Pericardium fibroblast (primary cell): ENCODE data around the gene ATP2C1. TPM values are rescaled to one million over a fixed set of nuclear protein-coding genes. Genes with fewer than 3 reads are reported as not detected.

ENCODE experiments used
- total RNA-seq: library from RNA; depleted of rRNA; stranded (reverse); fragments of >200 nt; gene quantifications from 2 replicates; pipeline ENCODE4 v1.2.3, GENCODE V29; 2015

Gene ATP2C1, protein sequence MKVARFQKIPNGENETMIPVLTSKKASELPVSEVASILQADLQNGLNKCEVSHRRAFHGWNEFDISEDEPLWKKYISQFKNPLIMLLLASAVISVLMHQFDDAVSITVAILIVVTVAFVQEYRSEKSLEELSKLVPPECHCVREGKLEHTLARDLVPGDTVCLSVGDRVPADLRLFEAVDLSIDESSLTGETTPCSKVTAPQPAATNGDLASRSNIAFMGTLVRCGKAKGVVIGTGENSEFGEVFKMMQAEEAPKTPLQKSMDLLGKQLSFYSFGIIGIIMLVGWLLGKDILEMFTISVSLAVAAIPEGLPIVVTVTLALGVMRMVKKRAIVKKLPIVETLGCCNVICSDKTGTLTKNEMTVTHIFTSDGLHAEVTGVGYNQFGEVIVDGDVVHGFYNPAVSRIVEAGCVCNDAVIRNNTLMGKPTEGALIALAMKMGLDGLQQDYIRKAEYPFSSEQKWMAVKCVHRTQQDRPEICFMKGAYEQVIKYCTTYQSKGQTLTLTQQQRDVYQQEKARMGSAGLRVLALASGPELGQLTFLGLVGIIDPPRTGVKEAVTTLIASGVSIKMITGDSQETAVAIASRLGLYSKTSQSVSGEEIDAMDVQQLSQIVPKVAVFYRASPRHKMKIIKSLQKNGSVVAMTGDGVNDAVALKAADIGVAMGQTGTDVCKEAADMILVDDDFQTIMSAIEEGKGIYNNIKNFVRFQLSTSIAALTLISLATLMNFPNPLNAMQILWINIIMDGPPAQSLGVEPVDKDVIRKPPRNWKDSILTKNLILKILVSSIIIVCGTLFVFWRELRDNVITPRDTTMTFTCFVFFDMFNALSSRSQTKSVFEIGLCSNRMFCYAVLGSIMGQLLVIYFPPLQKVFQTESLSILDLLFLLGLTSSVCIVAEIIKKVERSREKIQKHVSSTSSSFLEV
- total RNA-seq, result 47.3 and 52.5 TPM in 2 replicates

DNA sequence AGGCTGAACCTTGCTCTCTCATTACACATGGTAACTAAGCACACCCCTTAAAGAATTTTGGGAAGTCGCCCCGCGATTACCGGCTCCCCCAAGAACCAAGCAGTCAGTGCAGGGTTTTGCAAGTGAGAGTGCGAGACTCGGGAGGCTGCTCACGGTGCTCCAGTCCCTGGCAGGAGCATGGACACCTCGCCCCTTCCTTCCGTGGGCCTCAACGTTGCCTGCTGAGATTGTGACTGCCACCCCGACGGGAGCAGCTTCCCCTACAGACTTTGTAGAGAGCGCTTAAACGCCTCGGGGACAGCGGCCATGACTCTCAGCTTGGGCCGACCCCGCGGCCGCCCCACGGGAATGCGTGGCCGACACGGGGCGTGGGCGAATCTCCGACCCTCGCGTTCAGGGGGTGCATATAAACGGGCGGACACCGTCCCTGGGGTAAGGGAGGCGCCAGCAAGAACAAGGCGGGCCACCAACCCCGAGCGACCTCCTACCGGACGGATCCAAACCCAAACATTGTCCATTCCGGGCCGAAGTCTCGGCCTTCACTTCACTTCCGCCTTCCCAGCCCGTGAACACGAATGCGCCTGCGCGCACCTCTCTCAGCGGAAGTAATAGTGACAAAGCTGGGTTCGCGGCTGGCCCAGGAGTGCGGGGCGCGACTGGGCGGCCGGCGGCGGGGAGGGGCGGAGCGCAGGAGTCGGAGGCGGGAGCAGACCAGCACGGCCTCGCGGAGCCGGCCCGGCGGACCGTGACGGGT is at the start of gene ATP2C1:
Gene ATP2C1 (plus strand): TSS at position 709 of the 754 bp plus-strand sequence. CDS start 686 bp downstream, outside the sequence.

DNA sequence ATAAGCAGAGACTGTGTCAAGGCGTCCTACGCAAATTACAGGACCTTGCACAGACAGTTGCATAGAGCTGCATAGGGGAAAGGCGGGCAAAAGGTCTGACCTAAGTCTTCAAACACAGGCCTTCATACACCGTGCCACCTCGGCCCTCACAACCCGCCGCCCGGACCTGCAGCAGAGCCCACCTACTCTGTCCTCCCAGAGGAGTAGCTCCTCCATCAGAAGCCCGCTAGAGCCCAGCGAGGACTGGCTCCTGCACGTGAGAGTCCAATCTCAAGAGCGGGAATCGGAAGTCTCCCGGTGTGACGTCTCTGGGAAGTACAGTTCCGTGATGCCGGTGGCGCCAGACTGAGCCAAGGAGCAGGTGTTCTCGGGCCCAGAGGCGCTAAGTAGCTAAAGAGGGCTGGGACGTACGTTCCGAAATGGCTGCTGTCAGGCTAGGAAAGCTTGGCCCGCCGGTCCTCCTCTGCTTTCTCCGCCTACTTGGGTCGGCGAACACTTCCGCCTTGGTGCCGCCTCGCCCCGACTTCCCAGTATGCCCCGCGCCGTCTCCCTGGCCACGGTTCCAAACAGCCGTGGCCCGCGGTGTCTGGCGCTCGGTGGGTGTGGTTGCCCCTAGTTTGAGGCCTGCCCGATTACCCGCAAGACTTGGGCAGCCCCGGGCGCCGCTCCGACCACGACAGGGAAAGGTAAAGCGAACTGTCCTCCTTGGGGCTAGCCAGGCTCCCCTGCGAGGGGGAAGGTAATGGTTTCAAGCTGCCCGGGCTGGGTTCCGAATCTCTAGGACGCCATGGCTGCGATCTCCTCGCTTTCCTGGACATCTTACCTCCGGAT is 132.7 kb downstream of the ATP2C1 start, which contains the start of the genes ASTE1 and NEK11:
Gene ASTE1 (minus strand): TSS at position 505 of the 831 bp plus-strand sequence. CDS start 1,519 bp downstream, outside the sequence.
Gene NEK11 (plus strand): TSS at position 557 of the 831 bp plus-strand sequence. CDS start 2,832 bp downstream, outside the sequence.

Other genes starting within 250 kb of the ATP2C1 start
- gene PIK3R4, start 147.3 kb upstream of the ATP2C1 start, total RNA-seq, result 14.9 and 23.2 TPM in 2 replicates
- gene ASTE1, start 132.7 kb downstream of the ATP2C1 start, total RNA-seq, result 2.8 and 4.3 TPM in 2 replicates
- gene NEK11, start 132.8 kb downstream of the ATP2C1 start, total RNA-seq, result 3.2 and 6.9 TPM in 2 replicates